GM12878 (cell line): ENCODE measurements around the gene DIP2C. TPM values are rescaled to one million over a fixed set of nuclear protein-coding genes. Genes with fewer than 3 reads are reported as not detected.

Experiments
- ATAC-seq: fragments of 200-7000 bp; cut with Tn5 transposase; 3 replicates; pipeline ENCODE4 v1.9.1; 2020; ENCODE audit warnings: mild to moderate bottlenecking, moderate library complexity
- BruUV-seq: library from RNA; stranded (reverse); fragments of 400-500 nt; replicated peaks from 2 replicates; lab custom pipeline; 2021; lab: Mats Ljungman, UMichigan
- CTCF ChIA-PET: fragments of 300-600 bp; sonication (Branson Sonifier 250); formaldehyde crosslinking; extraction: SDS; loops from one replicate; lab custom pipeline; 2021; ENCODE audit warnings: inconsistent platforms; lab: Yijun Ruan, JAX
- POLR2A ChIA-PET: fragments of 350-600 bp; formaldehyde crosslinking; extraction: SDS; loops from one replicate; lab custom pipeline; 2021; ENCODE audit warnings: inconsistent platforms; lab: Charles Lee
- RAD21 ChIA-PET: fragments of 300-600 bp; sonication (Branson Sonifier 250); formaldehyde crosslinking; loops from one replicate; lab custom pipeline; 2023; ENCODE audit warnings: antibody characterized with exemption; ENCODE audit not compliant: unreplicated experiment; lab: Charles Lee
- SMC1A ChIA-PET: fragments of 300-600 bp; sonication (Branson Sonifier 250); formaldehyde crosslinking; loops from one replicate; lab custom pipeline; 2023; ENCODE audit not compliant: unreplicated experiment, uncharacterized antibody; lab: Charles Lee
- DNase-seq: peaks from one replicate; pipeline ENCODE4 v3.0.0-alpha.2; 2011; ENCODE audit warnings: low read depth, low spot score
- FAIRE-seq: peaks from 3 replicates; lab custom pipeline; 2011; peaks lifted over from hg19 to GRCh38; lab: Jason Lieb, UNC
- H2AFZ ChIP-seq: 2 replicates; pipeline ENCODE4 v1.6.0; 2011; ENCODE audit warnings: low read depth, low read length, control low read depth; ENCODE audit not compliant: control insufficient read depth
- H3K27ac ChIP-seq: 2 replicates; pipeline ENCODE4 v1.5.1; 2011; ENCODE audit warnings: control low read depth; ENCODE audit not compliant: control insufficient read depth, insufficient read depth
- H3K27me3 ChIP-seq, 2 experiments: replicated peaks in 1 of 2; 2 replicates each; pipeline versions ENCODE4 v1.6.0 to v1.6.1; 2011; ENCODE audit warnings: low read length in 1 of 2; ENCODE audit not compliant: control insufficient read depth in 2 of 2, insufficient read depth in 2 of 2
- H3K36me3 ChIP-seq, 2 experiments: 2 replicates each; pipeline ENCODE4 v1.5.1; 2011; ENCODE audit warnings: low read length in 1 of 2; ENCODE audit not compliant: control insufficient read depth in 2 of 2, insufficient read depth in 2 of 2
- H3K4me1 ChIP-seq: 2 replicates; pipeline ENCODE4 v1.6.1; 2011; ENCODE audit warnings: mild to moderate bottlenecking, low read length, moderate library complexity, mixed read lengths; ENCODE audit not compliant: control insufficient read depth, insufficient read depth
- H3K4me2 ChIP-seq: 2 replicates; pipeline ENCODE4 v1.6.0; 2011; ENCODE audit warnings: control low read depth; ENCODE audit not compliant: control insufficient read depth, insufficient read depth
- H3K4me3 ChIP-seq: fragments of 200-600 bp; sonication (generic); 2 replicates; pipeline ENCODE4 v1.5.1; 2016
- H3K79me2 ChIP-seq: 2 replicates; pipeline ENCODE4 v1.6.0; 2011; ENCODE audit warnings: low read length; ENCODE audit not compliant: control insufficient read depth, insufficient read depth
- H3K9ac ChIP-seq: 2 replicates; pipeline ENCODE4 v1.8.0; 2011; ENCODE audit warnings: low read length, control low read depth, mixed read lengths; ENCODE audit not compliant: control insufficient read depth, insufficient read depth
- H3K9me3 ChIP-seq: replicated peaks from 3 replicates; pipeline ENCODE4 v1.5.1; 2011; ENCODE audit warnings: mild to moderate bottlenecking, low read length; ENCODE audit not compliant: control insufficient read depth, insufficient read depth
- H4K20me1 ChIP-seq: 2 replicates; pipeline ENCODE4 v1.6.0; 2011; ENCODE audit not compliant: control insufficient read depth, insufficient read depth
- BHLHE40 ChIP-seq, 2 experiments: fragments of 450-650 bp in 1 of 2; IDR thresholded peaks; 2 replicates each; pipeline ENCODE4 v1.6.1; 2011 to 2017; ENCODE audit warnings: low read depth in 2 of 2, borderline replicate concordance in 1 of 2, improper control_type of control experiment in 1 of 2, low read length in 1 of 2, mild to moderate bottlenecking in 1 of 2
- CBX3 ChIP-seq: fragments of 200-600 bp; sonication (generic); IDR thresholded peaks from 2 replicates; pipeline ENCODE4 v1.6.1; 2016; ENCODE audit warnings: low read depth, borderline replicate concordance
- FOXK2 ChIP-seq: fragments of 450-650 bp; IDR thresholded peaks from 2 replicates; pipeline ENCODE4 v1.6.1; 2017; ENCODE audit warnings: mild to moderate bottlenecking, moderate library complexity
- HDAC6 ChIP-seq: fragments of 200-600 bp; sonication (generic); IDR thresholded peaks from one replicate; pipeline ENCODE4 v1.8.0; 2017; ENCODE audit warnings: antibody characterized with exemption; ENCODE audit not compliant: unreplicated experiment
- IKZF1 ChIP-seq: fragments of 450-650 bp; conservative IDR thresholded peaks from 2 replicates; pipeline ENCODE4 v1.6.1; 2017; ENCODE audit warnings: antibody characterized with exemption, mild to moderate bottlenecking
- MEF2B ChIP-seq: fragments of 450-650 bp; IDR thresholded peaks from 2 replicates; pipeline ENCODE4 v1.6.1; 2018; ENCODE audit warnings: mild to moderate bottlenecking, moderate library complexity; ENCODE audit not compliant: partially characterized antibody, poor library complexity, severe bottlenecking
- PBX3 ChIP-seq: IDR thresholded peaks from 2 replicates; pipeline ENCODE4 v1.6.1; 2011; ENCODE audit warnings: mild to moderate bottlenecking, low read depth, low read length, moderate library complexity; ENCODE audit not compliant: insufficient replicate concordance
- RAD51 ChIP-seq: fragments of 450-650 bp; IDR thresholded peaks from 2 replicates; pipeline ENCODE4 v1.6.1; 2016; ENCODE audit warnings: moderate library complexity, mild to moderate bottlenecking, inconsistent platforms
- SMAD1 ChIP-seq: fragments of 450-650 bp; IDR thresholded peaks from 2 replicates; pipeline ENCODE4 v1.6.1; 2018; ENCODE audit warnings: mild to moderate bottlenecking, low read depth; ENCODE audit not compliant: partially characterized antibody
- TCF12 ChIP-seq: IDR thresholded peaks from 2 replicates; pipeline ENCODE4 v1.6.1; 2011; ENCODE audit warnings: low read depth, mild to moderate bottlenecking, low read length
- WGBS: methylation state at CpG from one replicate; pipeline ENCODE4 v1.1.6; 2016; ENCODE audit warnings: low lambda C conversion rate; ENCODE audit not compliant: insufficient replicate concordance, insufficient coverage; ENCODE audit errors: missing lambda C conversion rate; 5-methylcytosine and 5-hydroxymethylcytosine counted together
- in situ Hi-C: fragments of 300-500 bp; cut with MboI; formaldehyde crosslinking; loops from 9 replicates; pipeline ENCODE4 v1.14.3; 2018; ENCODE audit warnings: mixed read lengths
- intact Hi-C: fragments of 100-400 bp; cut with micrococcal nuclease; formaldehyde crosslinking; loops from one replicate; pipeline ENCODE4 v1.14.2; 2022; ENCODE audit not compliant: unreplicated experiment
- polyA plus RNA-seq, 11 experiments: library from polyadenylated mRNA; depleted of rRNA in 4 of 11; unstranded in 6 of 11; stranded (reverse) in 5 of 11; fragments of >200 nt; fragmentation: Nextera tagmentation in 4 of 11; fragmentation: Illumina TruSeq in 1 of 11; extraction: Ambion mirVana in 4 of 11; extraction: Trizol in 1 of 11; gene quantifications; 1 replicate in 1 of 11; 2 replicates in 10 of 11; pipeline versions ENCODE4 v1.2.1 to v1.2.3, GENCODE V29; 2011 to 2016; ENCODE audit warnings: inconsistent platforms in 2 of 11, missing spikeins in 2 of 11, low read depth in 1 of 11
- total RNA-seq, 4 experiments: library from RNA; depleted of rRNA in 3 of 4; stranded (reverse); fragments of >200 nt in 3 of 4; fragmentation: Illumina TruSeq in 1 of 4; extraction: Trizol in 1 of 4; gene quantifications; 2 replicates each; pipeline versions ENCODE4 v1.2.1 to v1.2.3, GENCODE V29; 2013 to 2021
- TF ChIP-seq, protein P1 (sequence below): fragments of 150-350 bp; IDR thresholded peaks from 2 replicates; pipeline ENCODE4 v1.6.1; 2016; ENCODE audit warnings: low read depth, low read length
- TF ChIP-seq, protein P2 (sequence below): IDR thresholded peaks from 2 replicates; pipeline ENCODE4 v1.6.1; 2012; ENCODE audit warnings: low read length, inconsistent platforms

The DIP2C gene
- total and polyA plus RNA-seq, 10 of the 15 experiments (the other 5 are each of a cell fraction or from before 2014, with no cell fraction given), result 0.01 to 0.10 (median 0.06) TPM

- in situ Hi-C loops, result no loop called here
- SMC1A ChIA-PET, result no interaction called here
- no peak overlapping the region for H2AFZ ChIP-seq
- 99% methylated on average over 5 of the region's 5 CpGs for WGBS
- H3K27me3 ChIP-seq, result peaks cover 0 to 7% of the 10 kb centered on the region in 2 experiments; a peak in 2 of 4 replicates
- CTCF ChIA-PET, result interaction anchor here (0.6 kb wide), 1 partner anchor 378 kb away, joined by 3 read pairs; no protein-coding TSS in a partner anchor
- RAD21 ChIA-PET, result no interaction called here
- H3K36me3 ChIP-seq, result no peaks in the 10 kb centered on the region
- no TSS peak for BruUV-seq
- H3K4me3 ChIP-seq, result no peak overlapping the region
- H4K20me1 ChIP-seq, result no peaks in the 10 kb centered on the region
- FAIRE-seq (no peak), DNase-seq (no peak), ATAC-seq (no peak)
- no peak overlapping the region for H3K9ac ChIP-seq
- no peaks in the 10 kb centered on the region for H3K79me2 ChIP-seq
- H3K4me2 ChIP-seq, result no peak overlapping the region
- POLR2A ChIA-PET, result no interaction called here
- H3K9me3 ChIP-seq, result no peaks in the 10 kb centered on the region; the same call in 2 of the 3 replicates
- H3K4me1 ChIP-seq, result peaks cover 13% of the 10 kb centered on the region
- intact Hi-C loops, result no loop called here
- no peak overlapping the region for H3K27ac ChIP-seq
- TF ChIP-seq FOXK2 (no peak), IKZF1 (no peak)
Observed at GRCh38 chr10:454860-455259, 234.6 kb downstream of the DIP2C start.

- TF ChIP-seq CBX3, result no peak
- TF ChIP-seq MEF2B, result no peak
- TF ChIP-seq SMAD1, result no peak
- TF ChIP-seq PBX3, result no peak
- TF ChIP-seq, protein P1, sequence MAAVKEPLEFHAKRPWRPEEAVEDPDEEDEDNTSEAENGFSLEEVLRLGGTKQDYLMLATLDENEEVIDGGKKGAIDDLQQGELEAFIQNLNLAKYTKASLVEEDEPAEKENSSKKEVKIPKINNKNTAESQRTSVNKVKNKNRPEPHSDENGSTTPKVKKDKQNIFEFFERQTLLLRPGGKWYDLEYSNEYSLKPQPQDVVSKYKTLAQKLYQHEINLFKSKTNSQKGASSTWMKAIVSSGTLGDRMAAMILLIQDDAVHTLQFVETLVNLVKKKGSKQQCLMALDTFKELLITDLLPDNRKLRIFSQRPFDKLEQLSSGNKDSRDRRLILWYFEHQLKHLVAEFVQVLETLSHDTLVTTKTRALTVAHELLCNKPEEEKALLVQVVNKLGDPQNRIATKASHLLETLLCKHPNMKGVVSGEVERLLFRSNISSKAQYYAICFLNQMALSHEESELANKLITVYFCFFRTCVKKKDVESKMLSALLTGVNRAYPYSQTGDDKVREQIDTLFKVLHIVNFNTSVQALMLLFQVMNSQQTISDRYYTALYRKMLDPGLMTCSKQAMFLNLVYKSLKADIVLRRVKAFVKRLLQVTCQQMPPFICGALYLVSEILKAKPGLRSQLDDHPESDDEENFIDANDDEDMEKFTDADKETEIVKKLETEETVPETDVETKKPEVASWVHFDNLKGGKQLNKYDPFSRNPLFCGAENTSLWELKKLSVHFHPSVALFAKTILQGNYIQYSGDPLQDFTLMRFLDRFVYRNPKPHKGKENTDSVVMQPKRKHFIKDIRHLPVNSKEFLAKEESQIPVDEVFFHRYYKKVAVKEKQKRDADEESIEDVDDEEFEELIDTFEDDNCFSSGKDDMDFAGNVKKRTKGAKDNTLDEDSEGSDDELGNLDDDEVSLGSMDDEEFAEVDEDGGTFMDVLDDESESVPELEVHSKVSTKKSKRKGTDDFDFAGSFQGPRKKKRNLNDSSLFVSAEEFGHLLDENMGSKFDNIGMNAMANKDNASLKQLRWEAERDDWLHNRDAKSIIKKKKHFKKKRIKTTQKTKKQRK, result no peak
- no peak for TF ChIP-seq TCF12
- TF ChIP-seq, protein P2, sequence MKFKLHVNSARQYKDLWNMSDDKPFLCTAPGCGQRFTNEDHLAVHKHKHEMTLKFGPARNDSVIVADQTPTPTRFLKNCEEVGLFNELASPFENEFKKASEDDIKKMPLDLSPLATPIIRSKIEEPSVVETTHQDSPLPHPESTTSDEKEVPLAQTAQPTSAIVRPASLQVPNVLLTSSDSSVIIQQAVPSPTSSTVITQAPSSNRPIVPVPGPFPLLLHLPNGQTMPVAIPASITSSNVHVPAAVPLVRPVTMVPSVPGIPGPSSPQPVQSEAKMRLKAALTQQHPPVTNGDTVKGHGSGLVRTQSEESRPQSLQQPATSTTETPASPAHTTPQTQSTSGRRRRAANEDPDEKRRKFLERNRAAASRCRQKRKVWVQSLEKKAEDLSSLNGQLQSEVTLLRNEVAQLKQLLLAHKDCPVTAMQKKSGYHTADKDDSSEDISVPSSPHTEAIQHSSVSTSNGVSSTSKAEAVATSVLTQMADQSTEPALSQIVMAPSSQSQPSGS, result no peak
- TF ChIP-seq BHLHE40 (IDR thresholded peaks at IDR 0.05; ENCODE audit: borderline replicate concordance in 1 of 2, low read depth in 2 of 2, low read length in 1 of 2), result no peak
- no peak for TF ChIP-seq RAD51
- no peak for TF ChIP-seq HDAC6
- H3K4me3 ChIP-seq, result no peak overlapping the region
- H3K9me3 ChIP-seq, result no peaks in the 10 kb centered on the region
- 46% methylated on average over 3 of the region's 3 CpGs for WGBS
- no peak for DNase-seq
- ATAC-seq, result no peak
- no peak overlapping the region for H3K4me2 ChIP-seq
- ChIA-PET CTCF (no interaction called here), SMC1A (interaction anchor here (1.1 kb wide), 1 partner anchor 25 kb away, joined by 3 read pairs; no protein-coding TSS in a partner anchor), POLR2A (no interaction called here), RAD21 (no interaction called here)
- FAIRE-seq, result no peak
- in situ Hi-C loops, result no loop called here
- H4K20me1 ChIP-seq, result no peaks in the 10 kb centered on the region
- no peak overlapping the region for H3K27ac ChIP-seq
- no peaks in the 10 kb centered on the region for H3K36me3 ChIP-seq
- no peaks in the 10 kb centered on the region for H3K79me2 ChIP-seq
- H3K27me3 ChIP-seq, result peaks cover 0 to 6% of the 10 kb centered on the region in 2 experiments; a peak in 2 of 4 replicates
- no peak overlapping the region for H2AFZ ChIP-seq
- H3K4me1 ChIP-seq, result peaks cover 13% of the 10 kb centered on the region
- no peak overlapping the region for H3K9ac ChIP-seq
- no TSS peak for BruUV-seq
- intact Hi-C loops, result no loop called here
Observed at GRCh38 chr10:453647-454046, 235.8 kb downstream of the DIP2C start.
